ENCODE data around the gene ANKRD34B.

Gene ANKRD34B

DNA sequence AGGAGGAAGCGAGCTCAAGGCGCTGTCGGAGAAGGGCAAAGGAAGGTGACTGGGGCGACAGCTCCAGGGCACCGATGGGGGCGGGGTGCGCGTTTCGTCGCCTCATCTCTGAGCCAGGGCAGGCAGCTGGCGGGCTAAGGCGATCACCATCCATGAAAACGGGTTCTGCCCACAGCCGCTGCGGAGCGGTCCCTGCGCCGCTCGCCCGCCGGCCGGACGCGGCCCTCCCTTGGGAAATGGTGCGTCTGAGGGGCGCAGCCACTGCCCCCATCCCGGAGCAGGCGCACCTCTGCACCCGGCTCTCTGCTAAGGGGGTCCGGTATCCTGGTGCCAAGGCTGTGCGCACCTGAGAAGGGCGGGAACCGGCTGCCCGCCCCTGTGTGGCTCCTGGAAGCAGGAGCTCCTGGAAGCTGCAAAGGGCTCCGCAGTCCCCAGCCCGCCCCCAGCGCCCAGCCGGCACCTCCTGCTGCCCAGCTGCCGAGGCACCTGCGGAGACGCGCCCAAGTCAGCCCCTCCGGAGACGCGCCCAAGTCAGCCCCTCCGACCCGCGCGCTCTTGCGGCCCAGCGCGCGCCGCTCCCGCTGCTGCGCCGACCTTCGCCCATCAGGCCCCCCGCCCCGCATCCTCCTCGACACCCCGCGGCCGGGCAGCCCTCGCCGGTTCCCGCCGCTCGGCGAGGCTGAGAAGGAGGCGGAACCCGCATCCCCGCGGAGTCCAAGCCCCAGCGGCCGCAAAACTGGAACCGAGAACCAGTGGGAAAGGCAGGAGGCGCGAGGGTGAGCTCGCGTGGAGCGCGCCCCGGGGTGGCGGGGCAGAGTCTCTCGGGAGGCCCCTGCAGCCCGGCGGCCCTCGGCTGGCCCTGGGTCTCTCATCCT, 757 bp downstream of the ANKRD34B start:
- no peak for DNase-seq (ENCODE audit: low read depth, low spot score)

- DNase-seq (ENCODE audit: low read depth, low spot score): no peak
These were observed 1.8 kb downstream of the ANKRD34B start for GRCh38 chr5:80568251-80568650.

DNA sequence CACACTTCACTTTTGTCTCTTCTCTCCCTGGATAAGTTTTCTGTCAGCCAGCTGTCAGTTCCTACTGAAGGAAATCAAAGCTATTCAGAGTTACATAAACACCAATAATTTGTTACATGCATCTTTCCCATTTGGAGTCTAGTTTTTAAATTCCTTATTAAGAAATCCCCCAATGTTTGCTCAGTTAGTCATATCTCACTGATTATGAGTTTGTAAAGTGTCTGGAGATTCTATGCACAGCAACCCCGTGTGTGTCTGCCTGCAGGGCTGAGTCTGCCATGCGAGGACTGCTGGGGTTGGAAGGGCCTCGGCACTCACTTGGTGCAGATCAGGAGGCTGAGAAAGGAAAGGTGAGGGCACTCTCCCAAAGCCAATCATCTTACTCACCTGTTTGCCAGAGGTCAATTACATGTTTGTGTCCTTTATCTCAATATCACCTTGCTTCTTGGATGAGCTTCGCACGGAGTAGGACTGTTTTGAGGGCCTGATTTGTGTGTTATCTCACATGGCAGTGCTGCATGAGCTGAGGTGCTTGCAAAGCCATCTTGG, 3.3 kb downstream of the ANKRD34B start:
- no peak for DNase-seq (ENCODE audit: low read depth, low spot score)

DNA sequence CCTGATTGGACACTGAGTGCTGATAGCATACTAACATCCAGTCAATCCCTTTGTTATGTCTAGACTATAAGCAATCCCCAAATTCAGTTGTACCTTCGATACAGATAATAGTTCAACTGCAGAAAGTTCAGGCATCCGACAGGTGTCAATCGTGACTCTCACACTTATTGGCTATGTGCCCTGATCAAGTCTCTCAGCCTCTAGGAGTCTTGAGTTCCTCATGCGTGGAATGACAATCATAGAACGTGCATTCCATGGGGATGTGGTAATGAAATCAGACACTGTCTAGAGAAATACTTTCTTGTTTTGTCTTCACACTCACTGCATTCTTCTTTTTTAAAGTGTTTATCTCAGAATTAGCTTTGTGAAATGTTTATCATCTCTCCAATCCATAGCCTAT, 4.8 kb downstream of the ANKRD34B start:
- DNase-seq (ENCODE audit: low read depth, low spot score): no peak

DNA sequence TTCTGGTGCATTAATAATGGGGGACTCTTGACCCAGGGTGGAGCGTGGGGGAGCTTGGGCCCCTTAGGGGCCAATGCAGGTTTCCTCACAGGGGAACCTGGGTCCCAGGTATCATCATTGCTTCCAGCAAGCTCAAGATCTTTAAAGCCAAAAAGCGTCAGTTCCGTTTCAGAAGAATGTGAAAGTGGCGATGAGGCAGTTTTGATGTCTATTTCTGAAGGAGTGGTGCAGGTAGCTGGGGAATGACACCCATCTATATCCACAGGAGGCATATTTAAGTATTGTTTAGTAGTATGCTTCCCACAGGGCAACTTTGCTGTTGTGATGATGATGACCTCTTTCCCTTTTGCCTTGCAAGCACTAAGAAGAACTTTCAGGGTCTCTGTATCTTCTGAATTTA, 10.8 kb downstream of the ANKRD34B start:
- no peak for DNase-seq (ENCODE audit: low read depth, low spot score)

DNA sequence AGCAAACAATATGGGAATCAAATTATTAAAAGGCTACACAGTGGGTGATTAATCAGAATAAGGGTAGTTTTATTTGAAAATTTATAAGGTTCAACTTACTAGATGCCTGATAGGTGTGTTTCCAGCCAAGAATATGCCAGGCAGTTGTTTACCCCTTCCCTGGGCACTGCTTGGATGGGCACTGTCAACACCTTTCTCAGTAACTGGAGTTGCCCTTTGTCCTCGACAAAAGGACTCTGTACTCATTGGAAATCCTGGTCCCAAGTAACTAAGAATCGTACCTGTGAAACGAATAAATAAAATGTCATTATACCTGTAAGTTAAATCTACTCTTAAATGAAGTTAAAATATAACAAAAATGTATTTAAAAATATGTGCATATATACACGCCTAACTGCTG, 15.0 kb downstream of the ANKRD34B start:
- DNase-seq (ENCODE audit: low read depth, low spot score): no peak

DNA sequence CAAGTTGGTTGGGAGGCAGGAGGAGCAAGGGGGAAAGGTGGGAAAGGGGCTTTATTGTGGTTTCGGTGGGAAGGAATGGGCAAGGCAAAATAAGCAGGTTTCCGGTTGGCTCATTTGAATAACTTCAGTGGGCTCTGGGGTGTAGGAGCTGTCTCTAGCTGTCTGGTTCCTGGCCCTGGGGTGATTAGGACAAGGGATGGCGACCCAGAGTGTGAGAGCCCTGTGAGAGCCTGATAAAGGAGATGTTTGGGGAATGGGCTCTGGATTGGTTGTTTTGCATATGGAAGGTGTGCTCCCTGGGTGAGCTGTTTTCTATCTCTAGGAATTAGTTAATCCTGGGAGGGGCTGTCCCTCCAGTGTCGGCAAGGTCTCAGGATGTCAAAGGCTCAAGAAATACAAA, 15.4 kb downstream of the ANKRD34B start:
- no peak for DNase-seq (ENCODE audit: low read depth, low spot score)

DNA sequence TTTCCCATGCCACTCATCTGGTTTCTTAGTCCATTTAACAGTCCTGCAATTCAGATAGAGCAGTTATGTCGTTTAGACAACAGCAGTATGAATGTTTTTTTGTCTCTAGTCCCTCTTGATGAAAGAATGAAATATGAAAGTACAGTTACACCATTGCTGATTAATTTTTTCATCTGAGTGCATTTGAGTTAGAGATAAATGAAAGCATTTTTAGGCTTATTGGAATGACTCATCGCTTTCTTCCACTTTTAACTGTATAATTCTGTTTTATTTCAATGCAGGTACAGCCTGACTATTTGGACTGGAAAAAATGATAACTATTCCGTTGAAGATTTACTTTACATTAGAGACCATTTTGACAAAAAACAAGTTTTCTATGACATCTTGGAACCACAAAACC, 28.7 kb downstream of the ANKRD34B start:
- DNase-seq (ENCODE audit: low read depth, low spot score): no peak

DNA sequence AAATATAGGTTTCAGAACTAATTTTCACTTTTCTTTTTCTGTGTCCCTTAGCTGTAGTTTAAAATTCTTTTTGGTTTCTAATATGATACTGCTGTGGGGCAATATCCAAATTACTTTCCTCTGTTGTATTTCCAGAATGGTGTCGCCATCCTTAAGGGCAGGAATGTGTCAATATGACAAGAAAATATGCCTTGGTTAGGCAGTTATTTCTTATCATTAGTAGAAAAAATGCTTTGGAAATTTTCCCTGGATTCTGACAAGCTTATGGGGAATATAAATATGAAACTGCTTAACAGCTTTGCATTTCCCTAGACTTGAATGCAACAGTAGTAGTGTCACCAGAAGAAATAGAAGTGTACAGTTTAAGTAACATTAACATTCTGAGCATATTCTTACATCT, 29.4 kb downstream of the ANKRD34B start:
- no peak for DNase-seq (ENCODE audit: low read depth, low spot score)

DNA sequence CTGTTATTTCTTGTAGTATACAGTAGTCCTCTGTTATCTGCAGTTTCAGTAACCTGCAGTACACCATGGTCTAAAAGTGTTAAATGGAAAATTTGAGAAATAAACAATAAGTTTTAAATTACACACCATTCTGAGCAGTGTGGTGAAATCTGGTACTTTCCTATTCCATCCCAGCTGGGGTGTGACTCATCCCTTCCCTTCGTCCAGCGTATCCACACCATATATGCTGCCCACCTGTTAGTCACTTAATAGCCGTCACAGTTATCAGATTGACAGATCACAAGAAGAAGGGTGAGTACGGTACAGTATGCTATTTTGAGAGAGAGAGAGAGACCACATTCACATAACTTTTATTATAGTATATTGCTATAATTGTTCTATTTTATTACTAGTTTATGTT, 53.3 kb downstream of the ANKRD34B start:
- DNase-seq (ENCODE audit: low read depth, low spot score): no peak

GRCh38 chr5:80509362-80509761, 60.7 kb downstream of the ANKRD34B start:
- DNase-seq (ENCODE audit: low read depth, low spot score): no peak

- DNase-seq (ENCODE audit: low read depth, low spot score): no peak
These were observed 61.2 kb downstream of the ANKRD34B start for GRCh38 chr5:80508844-80509243.

DNA sequence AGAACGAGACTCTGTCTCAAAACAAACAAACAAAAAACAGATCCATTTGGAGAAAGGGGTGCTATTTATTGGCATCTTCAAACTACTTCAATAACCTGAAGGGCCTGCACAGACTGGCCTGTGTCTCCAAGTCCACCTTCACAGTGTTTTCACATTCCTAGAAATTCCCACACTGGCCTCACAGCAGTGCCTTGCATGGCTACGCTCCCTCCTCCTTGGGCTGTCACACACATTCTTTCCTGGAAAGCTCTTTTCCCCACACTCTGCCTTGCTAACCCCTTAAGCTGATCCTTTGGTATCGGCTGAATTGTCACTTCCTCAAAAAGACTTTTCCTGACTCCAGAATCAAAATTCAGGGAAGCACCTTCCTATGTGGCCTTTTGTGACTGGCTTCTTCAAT, 62.4 kb downstream of the ANKRD34B start:
- no peak for DNase-seq (ENCODE audit: low read depth, low spot score)

All from activated CD4-positive, CD25-positive, alpha-beta regulatory T cell treated with anti-CD3 and anti-CD28 coated beads, Interleukin-2, amount 50 U/mL, for 16 hours (primary cell).